Fibroblast of skin of right biceps (primary cell): ENCODE data around the gene KIAA1671.

Experiments
- DNase-seq: peaks from one replicate; pipeline ENCODE4 v3.0.0-alpha.2; 2013

Gene KIAA1671

DNA sequence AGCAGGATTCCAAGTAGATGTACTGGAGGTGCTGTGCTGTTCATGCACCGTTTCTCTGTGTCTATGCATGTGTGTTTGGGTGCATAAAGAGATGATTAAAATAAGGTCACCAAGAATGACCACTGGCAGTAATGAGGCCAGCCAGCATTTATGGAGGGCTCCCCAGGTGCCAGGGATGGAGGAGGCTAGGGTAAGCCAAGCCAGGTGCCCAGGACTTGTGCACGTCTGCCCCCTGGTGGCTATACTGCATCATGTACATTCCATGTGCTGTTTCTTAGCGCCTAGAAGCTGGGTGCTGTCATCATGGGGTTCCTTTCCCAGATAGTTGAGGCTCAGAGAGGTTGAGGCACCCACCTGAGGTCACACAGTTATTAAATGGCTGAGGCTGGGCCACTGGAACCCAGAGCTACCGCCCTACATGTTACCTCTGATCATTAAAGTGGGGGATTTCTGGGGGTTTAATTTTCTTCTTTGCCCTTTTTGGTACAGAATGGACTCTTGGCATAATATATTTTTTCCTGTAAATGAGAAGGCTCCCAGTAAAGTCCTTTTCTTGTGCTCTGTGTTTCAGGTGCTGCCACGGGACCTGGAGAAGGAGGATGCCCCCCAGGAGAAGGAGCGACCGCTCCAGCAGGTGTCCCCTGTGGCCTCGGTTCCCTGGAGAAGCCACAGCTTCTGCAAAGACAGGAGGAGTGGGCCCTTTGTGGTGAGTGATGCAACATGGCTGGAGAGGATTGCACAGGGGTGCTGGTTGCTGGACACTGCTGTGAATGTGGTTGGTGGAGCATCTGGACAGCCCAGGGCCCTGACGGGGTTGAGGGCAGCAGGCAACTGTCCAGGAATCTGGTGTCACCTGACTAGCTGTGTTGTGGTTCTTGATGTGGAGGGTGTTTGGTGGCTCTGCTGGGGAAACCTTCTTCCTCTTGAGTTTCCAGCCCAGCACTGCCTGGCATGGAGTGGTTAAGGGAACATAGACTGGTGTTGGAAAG is 96.4 kb downstream of the KIAA1671 start:
- peak; percentile 40 for DNase-seq

DNA sequence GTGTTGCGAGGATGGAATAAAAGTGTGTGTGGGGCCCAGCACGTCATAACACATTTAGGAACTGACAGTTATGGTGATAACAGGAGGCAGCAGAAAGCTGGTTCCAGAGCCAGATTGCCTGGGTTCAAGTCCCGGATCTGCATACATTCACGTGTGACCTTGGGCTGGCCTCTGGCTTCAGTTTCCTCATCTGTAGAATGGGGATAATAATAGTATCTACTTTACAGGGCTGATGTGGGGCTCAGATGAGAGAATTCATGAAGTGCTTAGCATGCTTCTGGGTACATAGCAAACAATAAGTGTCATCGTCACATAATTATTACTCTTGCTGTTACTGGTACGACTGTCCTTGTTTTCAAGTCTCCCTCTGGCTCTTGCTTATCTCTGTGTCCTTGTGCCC is 97.3 kb downstream of the KIAA1671 start:
- no peak for DNase-seq

DNA sequence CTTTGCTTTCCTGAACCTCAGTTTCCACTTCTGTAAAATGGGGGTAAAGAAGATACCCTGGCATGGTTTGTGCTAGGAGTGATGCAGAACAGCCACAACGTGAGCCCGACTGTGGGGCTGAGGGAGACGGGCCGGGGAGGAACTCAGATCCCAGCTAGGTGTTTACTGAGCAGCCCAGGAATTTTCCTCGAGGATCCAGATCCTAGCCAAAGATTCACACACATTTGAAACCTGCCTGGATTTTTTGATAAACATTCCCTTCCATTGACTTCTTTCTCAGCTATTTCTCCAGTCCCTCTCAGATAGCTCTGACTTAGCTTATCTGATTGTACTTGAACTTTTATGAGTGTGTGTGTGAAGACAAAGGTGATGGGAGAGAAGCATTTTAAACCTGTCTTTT is 98.0 kb downstream of the KIAA1671 start:
- DNase-seq, result no peak

DNA sequence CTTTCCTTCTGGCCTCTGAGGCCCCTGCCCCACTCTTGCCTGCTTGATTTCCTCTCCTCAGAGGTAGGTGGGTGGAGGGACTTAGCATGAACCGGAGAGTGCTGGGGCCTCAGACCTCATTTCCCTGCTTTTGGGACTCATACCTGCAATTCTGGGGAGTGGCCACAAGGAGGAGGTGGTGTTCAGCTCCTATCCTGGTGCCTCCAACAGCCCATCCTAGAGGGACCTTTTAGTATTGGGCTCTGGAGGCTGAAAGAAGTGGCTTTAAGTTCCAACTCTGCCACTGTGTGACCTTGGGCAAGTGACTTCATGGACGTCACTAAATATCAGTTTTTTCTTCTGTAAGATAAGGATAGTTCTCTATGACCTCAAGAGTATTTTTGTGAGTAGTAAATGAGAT is 98.6 kb downstream of the KIAA1671 start:
- DNase-seq, result no peak

DNA sequence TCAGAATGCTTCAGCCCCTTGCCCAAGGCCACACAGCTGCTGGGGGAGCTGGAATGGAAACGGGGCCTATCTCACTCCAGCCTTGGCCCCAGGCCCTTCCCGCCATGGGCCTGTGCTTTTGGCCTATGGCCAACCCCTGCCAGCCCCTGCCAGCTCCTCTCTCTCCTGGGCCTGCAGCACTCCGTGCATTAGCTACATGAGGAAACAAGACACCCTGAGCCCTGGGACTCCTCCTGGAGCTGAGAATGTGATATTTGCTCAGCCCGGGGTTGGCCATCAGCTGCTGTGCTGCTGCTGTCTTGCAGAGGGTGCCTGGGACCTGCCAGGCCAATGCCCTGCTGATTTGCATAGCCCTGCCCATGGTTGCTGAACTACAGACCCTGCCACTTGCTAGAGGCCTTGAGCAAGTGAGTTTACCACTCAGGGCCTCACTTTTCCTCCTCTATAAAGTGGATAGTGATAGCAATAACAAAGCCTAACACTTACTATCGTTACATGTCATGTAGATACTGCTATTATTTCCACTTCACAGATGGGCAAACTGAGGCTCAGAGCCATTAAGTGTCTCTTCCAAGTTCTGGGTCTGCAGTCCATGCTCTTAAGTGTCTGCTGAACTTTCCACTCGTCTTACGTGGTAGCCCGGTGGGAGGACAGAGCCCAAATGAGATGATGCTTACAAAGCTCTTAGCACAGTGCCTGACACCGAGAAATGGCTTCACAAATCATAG is 99.6 kb downstream of the KIAA1671 start:
- DNase-seq, result no peak

DNA sequence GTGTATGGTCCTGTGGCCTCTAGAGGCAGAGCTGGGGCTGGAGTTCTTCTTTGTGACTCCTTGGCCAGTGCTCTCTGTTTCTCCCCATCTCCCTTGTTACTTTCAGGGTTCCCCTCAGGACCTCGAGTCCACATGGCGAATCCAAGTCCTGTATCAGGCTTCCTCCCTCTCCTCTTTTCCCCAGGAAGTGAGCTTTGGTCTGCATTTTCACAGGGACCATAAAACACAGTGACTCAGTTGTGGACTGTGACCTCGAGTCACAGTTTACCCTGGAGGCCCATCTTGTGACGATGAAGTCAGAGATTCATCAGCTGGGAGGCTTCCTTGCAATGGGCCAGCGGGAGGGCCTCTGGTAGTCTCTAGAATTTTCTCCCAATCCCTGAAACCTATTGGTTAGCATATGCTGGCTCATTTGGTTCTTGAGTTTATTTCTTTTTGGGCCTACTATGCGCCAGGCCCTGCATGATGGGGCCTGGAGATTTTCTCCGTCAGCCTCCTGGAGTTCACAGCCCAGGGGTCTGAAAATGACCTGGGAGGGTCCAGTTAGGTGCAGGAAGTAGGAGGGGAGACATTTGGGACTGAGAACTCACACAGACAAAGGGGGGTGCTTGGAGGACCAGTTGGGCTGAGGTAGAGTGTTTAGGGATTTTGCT is 100.8 kb downstream of the KIAA1671 start:
- DNase-seq, result no peak

DNA sequence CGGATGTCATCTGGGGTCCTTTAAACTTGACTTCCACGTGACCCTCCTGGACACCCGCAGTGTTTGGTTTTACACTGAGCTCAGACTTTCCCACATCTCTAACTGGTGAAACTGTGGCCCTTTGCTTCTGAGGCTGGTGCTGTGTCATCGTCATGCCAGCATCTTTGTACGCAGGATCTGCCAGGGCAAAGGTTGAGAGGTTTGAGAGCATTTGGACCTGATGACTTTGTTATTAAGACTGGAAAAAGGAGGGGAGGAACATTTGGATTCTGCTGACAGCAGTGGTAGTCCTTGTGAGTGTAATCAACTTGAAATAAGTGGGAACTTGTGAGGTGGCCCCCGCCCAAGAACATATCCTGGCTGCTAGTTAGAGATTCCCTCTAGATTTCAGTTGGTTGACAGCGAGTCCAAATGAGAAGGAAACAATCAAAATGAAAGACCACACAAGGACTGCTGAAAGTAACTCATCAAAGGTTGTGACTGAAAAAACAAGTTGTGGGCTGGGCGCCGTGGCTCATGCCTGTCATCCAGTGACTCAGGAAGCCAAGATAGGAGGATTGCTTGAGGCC is 102.5 kb downstream of the KIAA1671 start:
- DNase-seq, result no peak

DNA sequence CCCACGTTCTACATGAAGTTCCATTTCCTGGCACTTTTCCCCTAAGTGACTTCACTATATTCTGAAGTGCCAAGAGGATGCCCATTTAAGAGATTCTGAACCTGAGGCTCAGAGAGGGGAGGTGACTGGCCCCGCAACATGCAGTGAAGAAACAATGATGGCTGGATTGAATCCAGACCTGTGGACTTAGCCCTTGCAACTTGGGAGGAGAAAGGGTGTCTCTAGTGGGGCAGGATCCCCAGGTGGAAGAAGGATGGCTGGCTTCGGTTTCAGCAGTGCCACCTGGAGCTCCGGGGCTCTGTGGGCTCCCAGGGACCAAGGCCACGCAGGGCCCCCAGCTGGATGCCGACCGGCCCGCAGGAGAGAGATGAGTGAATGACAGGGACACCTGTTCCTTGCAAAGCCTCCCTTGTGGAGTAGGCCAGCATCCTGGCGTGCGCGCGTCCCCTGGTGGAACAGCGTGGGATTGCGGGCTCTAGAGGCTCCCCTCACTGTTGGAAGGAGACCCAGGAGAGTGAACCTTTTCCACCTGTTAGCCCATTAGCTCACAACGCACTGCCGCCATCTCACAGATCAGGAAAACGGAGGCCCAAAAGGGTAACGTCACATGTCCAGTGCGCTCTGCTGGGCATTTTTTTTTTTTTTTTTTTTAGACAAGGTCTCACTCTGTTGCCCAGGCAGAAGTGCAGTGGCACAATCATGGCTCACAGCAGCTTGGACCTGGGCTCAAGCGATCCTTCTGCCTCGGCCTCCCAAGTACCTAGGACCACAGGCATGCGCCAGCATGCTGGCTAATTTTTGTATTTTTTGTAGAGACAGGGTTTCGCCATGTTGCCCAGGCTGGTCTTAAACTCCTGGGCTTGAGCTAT is 104.7 kb downstream of the KIAA1671 start:
- DNase-seq, result peak; percentile 12

DNA sequence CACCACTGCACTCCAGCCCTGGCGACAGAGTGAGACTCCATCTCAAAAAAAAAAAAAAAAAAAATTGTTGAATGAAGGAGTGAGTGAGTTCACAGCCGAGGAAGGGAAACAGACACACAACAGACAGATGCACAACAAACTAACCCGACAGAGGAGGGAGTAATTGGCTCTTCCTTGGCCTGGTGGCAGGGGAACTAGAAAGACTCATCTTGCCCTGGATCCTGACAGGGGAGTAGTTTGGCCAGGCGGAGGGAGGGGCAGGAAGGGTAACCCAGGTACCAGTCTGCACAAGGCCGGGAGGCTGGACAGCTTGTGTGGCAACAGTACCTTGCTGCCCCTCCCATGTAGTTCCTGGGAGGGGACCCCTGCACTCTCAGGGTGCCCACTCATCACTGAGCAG is 106.9 kb downstream of the KIAA1671 start:
- DNase-seq, result no peak

DNA sequence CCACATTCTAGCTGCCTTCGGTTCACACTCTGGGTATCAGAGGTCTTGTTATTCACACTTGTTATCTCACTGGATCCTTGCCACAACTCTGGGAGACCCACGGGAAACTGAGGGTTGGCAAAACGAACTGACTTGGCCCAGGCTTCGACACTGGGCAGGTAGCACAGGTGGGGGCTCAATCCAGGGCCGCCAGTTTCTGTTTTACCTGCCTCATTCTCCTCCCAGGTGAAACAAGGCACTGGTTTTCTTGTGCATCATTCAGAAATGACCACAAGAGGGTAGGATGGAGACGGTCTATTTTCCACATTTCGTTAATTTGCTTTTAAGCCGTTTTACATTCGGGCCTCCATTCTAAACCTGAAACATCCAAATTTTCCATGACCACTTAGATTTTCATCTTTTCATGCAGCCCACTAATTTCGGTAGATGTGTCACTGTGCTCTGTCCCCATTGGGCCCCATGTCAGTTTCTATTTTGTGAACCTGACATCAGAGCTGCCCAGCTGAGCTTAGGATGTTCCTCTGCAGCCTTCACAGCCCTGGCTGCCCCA is 108.1 kb downstream of the KIAA1671 start:
- no peak for DNase-seq

DNA sequence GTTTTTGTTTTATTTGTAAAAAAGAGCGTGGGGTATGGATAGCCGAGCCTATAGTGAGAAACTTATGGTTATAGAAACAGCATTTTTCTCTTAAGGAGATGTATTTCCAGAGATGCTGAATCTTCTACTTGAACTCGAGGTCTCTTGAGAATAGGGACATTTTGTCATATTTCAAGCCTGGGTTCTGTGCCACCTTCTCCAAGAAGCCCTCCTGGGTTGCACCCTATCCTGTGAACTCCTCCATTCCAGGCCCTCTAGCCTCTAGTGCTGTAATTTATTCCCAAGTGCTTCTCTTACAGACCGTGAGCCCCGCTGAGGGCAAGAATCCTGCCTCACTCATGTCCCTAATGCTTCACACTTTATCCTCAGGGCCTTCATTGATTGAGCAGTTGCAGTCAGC is 108.6 kb downstream of the KIAA1671 start:
- no peak for DNase-seq

DNA sequence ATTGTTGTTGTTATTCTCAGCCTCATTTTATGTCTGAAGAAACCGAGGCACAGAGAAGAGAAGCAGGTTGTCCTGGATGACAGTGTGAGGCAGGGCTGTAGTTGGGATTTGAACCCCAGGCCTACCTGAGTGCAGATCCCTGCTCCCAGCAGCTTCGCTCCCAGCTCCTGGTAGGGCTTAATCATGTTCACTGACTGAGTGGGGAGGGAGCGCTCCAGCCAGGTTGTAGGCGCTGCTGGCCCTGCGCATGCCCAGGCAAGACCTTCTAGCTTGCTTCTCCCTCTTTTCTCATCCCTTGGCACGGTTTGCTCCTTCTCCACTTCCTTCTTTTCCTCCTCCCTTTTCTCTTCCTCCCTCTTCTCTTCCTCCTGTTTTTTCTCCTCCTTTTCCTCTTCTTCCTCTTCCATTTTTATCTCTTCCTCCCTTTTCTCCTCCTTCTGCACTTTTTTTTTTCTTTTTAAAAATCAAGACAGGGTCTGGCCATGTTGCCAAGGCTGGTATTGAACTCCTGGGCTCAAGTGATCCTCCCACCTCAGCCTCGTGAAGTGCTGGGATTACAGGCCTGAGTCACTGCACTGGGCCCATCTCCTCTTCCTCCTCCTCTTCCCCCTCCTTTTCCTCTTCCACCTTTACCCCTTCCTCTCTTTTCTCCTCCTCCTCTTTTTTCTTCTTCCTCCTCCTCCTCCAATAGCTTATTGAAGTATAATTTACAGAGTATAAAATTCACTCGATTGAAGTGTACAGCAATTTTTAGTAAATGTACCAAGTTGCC is 109.3 kb downstream of the KIAA1671 start:
- no peak for DNase-seq

DNA sequence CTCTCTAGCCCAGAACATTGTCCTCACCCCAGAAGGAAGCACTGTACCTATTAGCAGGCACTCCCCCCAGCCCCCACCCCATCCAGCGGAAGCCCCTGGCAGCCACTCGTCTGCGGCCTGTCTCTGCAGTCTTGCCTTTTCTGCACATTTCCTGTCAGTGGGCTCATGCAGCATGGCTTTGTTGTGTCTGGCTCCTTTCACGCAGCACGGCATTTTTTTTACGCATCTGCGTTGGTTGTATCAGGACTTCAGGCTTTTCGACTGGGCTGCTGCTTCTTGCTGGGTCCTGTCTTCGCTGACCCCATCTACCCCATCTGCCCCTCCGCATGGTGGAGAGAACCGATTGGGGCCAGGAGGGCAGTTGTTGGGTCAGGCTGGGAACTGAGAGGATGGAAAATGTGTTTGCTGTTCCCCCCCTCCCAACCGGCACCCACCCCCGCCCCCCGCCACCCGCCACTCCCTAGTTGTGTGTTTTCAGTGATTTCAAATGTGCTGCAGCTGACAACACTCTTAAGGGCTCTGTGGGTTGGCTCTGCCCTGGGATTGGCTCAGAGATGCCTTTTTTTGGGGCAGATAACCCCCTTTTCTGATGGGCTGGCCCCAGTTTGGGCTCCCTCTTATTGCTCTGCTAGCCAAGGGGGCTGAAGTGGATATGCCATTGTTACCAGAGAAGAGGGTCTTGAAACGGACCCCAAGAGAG is 110.0 kb downstream of the KIAA1671 start:
- no peak for DNase-seq

DNA sequence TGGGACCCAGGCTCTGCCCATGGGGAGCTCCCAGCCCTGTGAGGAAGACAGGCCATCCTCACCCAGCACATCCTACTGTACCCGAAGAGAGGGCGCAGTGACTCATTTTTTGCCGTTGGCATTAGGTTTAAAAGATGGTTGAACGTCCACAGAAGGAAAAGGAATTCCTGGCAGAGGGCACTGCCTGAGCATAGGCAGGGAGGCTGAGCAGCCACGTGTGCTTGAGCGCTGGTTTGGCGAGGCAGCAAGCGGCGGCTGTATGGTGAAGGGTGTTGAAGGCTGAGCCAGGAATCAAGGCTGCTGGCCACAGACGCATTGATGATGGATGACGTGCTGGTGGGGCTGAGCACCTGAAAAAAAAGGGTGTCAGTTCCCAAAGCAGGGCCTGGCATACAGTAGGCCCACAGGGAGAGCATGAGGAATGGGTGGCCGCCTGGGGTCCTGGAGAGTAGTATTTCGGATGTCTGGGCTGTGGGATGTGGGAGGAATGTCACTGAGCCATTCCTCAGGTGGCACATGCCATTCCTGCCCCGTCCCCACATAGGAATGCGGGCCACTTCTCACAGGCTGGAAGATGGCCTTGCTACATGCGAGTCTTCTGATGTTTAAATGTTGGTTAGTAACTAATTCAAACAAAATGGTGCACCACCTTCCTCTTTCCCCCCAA is 112.5 kb downstream of the KIAA1671 start:
- no peak for DNase-seq

DNA sequence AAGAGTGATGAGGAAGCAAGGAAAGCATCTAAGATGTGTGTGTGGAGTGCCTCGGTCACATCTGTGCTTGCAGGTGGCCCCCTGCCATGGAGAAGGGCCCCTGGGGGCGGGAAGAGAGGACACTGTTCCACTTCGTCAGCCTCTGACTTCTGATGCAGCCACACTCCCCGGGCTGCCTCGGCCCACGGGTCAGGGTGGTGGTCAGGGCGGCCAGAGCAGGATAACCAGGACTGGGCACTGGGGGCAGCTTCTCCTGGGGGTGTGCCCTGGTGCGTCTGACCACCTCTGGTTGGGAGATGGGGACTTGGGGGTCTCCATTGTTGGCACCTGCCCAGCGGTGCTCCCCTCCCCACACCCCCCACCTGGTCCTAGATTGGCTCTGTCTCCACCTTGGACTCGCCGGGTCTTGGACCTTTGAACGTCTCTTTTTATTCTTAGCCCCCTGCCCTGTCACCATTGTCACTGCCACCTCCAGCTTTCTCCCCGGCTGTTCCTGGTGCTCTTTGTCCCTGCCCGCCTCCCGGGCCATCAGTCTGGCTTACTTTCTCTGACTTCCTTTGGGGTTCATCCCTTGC is 114.4 kb downstream of the KIAA1671 start:
- no peak for DNase-seq

DNA sequence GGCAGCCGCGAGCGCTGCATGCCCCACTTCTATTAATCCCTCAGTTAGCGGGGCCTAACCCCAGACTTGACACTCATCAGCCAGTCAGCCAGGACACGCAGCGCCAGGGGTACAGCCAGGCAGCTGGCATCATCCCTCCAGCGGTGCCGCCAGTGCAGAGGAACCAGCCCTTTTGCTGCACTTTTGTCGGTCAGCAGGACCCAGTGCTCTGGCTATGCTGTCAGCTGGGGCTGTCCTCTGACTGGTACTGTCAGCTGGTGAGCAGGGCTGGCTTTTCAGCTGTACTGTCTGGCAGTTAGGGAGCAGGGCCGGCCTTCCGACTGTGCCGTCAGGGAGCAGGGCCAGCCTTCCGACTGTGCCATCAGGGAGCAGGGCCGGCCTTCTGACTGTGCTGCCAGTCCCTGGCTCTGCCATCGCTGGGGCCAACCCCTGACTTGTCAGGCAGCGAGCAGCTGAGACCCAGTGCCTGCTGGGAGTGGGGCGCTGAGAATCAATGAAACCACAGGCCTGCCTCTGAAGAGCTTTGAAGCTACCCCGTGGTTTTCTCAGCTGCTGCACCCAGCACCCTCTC is 115.4 kb downstream of the KIAA1671 start:
- no peak for DNase-seq

DNA sequence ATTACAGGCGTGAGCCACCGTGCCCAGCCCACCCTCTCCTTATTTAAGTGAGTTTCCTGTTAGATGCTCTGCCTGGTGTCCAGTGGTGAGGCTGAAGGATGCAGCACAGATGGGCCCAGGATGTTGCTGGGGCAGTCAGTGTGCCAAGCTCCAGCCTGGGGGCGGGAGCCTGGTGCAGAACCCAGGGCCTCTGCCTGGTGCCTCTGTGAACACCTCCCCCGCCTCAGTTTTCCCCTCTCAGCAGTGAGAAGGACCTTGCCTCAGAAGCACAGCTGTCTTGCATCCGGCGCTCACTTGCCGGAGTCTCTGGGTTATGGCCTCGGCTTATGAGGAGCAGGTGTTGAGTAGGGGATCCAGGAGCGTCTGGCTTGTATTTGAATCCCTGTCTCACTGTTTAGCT is 116.2 kb downstream of the KIAA1671 start:
- DNase-seq, result no peak

DNA sequence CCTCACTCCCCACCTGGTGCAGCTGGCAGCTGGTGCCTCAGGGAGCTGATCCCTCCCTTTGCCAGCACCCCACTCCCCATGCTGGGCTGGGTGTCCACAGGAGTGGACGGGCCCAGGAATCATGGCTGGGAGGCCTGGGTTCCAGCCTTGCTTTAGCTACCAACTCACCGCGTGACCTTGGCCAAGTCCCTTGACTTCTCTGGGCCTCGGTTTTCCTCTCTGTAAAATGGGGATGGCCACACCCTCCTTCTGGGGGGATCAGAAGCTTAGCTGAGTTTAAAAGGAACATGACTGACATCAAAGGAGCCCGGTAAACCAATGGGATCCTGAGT is 116.9 kb downstream of the KIAA1671 start:
- DNase-seq, result no peak

DNA sequence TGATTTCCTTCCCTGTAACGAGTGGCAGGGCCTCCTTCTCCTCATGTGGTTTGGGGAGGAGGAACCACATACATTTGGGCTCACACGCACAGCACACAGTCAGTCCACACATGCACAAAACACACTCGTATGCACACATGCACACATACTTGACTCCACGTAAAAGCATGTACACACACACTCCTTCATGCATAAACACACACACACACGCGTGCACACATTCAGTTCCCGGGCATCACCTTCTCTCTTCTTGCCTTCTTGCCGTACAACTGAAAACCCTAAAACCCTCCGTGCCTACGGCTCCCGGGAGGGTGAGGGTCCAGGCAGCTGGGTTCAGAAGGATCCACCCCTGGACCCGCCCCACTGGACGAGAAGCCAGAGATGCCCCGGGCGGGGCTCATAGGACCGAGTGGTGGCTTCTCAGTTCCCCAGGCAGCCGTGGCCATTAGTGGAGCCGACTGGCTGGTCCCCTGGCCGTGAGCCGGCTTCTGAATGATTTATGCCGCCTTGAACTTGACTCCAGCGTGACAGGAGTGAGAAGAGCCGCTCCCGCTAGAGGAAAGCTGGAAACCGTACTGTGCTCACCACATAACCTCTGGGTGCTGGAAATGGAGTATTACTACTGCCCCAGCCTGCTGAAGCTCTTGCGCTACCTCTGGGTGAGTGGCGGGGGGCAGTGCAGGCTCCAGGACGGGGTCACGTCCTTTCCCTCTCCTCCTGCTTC is 117.4 kb downstream of the KIAA1671 start:
- no peak for DNase-seq
